Coronary artery (tissue), 2 donors: Measurements from ENCODE around the gene NDUFAF7.
"Not testable (repeated sequence)": the region's sequence is repeated elsewhere in the genome, so short reads cannot be mapped to it uniquely, and the experiment has no call there.

Source experiments
- DNase-seq: peaks from one replicate; pipeline ENCODE4 v3.0.0-alpha.2; 2017; ENCODE audit warnings: low spot score
- H3K27ac ChIP-seq, 2 donors: fragments of 200-600 bp; sonication (generic); one replicate each; pipeline ENCODE4 v1.5.1; 2016 to 2019
- H3K4me3 ChIP-seq: fragments of 200-600 bp; sonication (generic); 2 replicates; pipeline ENCODE4 v1.5.1; 2016; ENCODE audit warnings: mild to moderate bottlenecking, moderate library complexity
- TF ChIP-seq, protein P1 (sequence below): fragments of 200-600 bp; sonication (generic); IDR thresholded peaks from one replicate; pipeline ENCODE4 v1.5.1; 2019; ENCODE audit warnings: antibody characterized with exemption

Gene NDUFAF7

DNA sequence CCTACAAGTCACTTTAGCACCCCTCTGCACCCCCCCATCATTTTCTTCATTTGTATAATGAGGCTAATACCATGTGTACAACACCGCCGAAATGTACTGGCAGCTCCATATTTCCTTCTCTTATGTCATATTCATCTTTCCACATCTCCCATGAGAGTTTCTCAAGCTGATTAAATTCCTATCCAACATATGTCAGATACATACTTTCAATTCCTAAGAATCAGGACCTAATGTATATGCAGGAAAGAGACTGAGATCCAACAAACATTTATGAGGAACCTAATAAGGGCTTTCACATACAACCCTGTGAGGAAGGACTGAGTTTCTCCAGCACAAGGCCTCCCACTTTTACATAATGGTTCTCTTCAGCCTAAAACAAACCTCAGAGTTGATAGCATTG lies 51.3 kb downstream of the NDUFAF7 start:
- Histone ChIP-seq H3K27ac (peak overlapping the region; percentile 73), H3K4me3 (no peak overlapping the region)
- no peak for DNase-seq
- TF ChIP-seq, protein P1, sequence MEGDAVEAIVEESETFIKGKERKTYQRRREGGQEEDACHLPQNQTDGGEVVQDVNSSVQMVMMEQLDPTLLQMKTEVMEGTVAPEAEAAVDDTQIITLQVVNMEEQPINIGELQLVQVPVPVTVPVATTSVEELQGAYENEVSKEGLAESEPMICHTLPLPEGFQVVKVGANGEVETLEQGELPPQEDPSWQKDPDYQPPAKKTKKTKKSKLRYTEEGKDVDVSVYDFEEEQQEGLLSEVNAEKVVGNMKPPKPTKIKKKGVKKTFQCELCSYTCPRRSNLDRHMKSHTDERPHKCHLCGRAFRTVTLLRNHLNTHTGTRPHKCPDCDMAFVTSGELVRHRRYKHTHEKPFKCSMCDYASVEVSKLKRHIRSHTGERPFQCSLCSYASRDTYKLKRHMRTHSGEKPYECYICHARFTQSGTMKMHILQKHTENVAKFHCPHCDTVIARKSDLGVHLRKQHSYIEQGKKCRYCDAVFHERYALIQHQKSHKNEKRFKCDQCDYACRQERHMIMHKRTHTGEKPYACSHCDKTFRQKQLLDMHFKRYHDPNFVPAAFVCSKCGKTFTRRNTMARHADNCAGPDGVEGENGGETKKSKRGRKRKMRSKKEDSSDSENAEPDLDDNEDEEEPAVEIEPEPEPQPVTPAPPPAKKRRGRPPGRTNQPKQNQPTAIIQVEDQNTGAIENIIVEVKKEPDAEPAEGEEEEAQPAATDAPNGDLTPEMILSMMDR = no peak

DNA sequence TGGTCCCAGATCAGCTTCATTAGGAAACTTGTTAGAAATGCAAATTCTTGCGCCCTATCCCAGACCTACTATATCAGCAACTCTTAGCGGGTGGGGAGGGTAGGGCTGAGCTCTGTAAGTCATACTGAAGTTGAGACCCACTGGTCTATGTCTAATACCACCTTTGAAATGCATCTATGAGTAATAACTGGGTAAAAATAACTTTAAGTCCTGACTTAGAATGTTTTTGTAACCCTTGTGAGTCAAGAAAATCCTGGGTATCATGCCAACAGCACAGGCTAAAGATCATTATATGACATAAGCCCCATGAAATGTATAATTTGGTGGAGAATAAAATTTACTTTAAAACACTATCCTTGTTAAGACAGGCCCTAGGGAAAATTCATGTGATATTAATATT lies 51.7 kb downstream of the NDUFAF7 start:
- TF ChIP-seq, protein P1 = no peak
- Histone ChIP-seq H3K4me3 (no peak overlapping the region), H3K27ac (peak overlapping the region; percentile 73)
- no peak for DNase-seq

DNA sequence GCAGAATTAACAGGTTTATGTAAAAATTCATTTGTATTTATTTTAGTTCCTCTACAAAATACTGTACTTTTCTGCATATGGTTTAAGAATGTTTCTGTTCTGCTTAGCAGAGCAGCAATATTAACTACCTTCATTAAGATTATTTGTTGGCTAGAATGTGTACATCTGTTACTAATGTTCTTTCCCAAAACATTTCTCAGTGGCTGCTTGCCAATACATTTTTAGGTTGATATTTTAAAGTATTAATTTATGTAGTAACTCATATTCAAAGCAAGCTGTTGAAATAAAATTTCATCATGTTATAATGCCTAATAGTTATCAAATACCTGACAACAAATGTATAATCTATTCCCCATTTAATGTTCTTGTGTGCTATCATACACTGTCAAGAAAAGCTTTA lies 52.9 kb downstream of the NDUFAF7 start:
- no peak for DNase-seq
- Histone ChIP-seq H3K4me3 (no peak overlapping the region), H3K27ac (no peak overlapping the region)
- TF ChIP-seq, protein P1 = no peak

DNA sequence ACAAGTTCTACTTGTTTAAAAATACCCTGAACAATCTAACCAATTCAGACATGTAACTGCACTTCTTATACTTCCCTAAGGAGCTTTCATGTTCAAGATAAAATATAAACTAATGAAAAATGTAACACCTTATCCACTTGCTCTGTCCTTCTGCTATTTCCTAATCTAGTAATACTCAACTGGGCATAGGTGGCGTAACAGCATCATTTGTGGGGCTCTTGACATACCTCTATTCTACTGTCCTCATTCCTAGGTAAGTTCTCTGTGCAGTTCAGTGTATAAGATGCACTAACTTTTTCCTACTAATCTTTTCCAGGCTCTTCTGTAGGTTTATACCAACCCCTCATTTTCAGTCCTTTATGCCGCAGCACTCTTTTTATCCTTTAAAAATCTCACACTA lies 56.5 kb downstream of the NDUFAF7 start:
- TF ChIP-seq, protein P1 = no peak
- DNase-seq = no peak
- H3K27ac ChIP-seq = no peak overlapping the region
- no peak overlapping the region for H3K4me3 ChIP-seq

DNA sequence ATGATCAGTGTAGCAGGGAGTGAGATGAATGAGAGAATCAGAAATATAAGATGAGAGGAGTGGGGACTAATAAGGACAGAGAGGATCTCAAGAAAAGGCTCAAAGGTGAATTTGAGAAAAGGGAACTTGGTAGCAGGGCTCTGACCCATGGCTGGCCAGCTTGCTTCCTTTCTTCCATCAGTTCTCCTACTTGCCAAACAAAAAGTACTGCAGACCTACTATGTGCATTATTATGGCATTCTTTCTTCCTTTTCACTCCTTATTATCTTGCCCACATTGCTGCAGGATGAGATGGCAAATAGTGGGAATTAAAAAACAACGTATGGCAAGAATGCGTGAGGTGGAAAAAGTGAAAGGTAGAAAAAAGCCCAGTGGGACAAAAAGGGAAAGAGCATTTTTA lies 60.2 kb downstream of the NDUFAF7 start:
- Histone ChIP-seq H3K27ac (no peak overlapping the region), H3K4me3 (no peak overlapping the region)
- TF ChIP-seq, protein P1 = no peak
- DNase-seq = no peak

DNA sequence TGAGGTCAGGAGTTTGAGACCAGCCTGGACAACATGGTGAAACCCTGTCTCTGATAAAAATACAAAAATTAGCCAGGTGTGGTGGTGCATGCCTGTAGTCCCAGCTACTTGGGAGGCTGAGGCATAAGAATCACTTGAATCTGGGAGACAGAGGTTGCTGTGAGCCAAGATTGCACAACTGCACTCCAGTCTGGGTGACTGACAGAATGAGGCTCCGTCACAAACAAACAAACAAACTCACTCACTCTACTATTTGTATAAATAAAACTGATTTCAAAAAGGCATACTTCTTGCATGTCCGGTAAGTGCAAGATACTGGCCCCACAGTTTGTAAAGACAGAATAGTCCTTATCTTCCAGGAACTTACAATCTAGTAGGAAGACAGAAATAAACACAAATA lies 63.4 kb downstream of the NDUFAF7 start:
- not testable (repeated sequence) for DNase-seq, H3K27ac ChIP-seq, H3K4me3 ChIP-seq

DNA sequence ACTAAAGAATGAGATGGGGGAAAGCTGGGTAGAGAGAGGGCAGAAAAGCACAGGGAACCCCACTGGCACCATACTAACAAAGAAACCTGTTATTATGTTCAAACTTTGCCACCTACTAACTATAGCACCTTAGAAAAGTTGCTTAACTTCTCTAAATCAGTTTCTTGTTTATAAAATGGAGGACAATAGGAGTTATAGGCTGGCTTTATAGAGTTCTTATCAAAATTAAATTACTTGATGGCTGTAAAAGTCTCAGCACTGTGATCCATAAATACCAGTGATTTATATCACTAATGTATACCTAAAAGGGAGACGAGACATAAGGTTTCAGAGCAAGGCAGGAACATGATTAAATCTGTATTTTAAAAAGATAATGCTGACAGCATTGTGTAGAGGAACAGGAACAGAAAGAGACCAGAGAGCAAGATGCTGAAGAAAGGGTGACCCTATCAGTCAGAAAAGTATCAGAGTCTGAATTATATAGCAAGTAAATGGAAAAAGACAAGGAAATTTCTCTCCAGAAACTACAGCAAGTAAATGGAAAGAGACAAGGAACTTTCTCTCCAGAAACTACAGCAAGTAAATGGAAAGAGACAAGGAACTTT lies 64.1 kb downstream of the NDUFAF7 start:
- H3K27ac ChIP-seq = no peak overlapping the region
- no peak for DNase-seq
- TF ChIP-seq, protein P1 = no peak
- H3K4me3 ChIP-seq = no peak overlapping the region

DNA sequence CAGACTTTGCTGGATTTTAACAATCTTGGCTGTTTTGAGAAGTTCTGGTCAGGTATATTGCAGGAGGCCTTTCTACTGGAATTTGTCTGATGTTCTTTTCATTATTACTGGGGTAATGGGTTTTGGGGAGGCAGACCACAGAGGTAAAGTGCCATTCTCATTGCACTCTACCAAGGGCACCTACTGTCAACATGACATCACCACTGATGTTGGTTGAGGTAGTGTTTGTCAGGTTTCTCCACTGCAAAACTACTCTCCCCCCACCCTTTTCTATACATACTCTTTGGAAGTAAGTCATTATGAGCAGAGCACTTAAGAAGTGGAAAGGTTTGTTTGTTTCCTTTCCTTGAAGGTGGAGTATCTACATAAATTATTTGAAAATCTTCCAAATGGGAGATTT lies 66.2 kb downstream of the NDUFAF7 start:
- H3K27ac ChIP-seq = no peak overlapping the region
- TF ChIP-seq, protein P1 = no peak
- no peak for DNase-seq
- H3K4me3 ChIP-seq = no peak overlapping the region
